ENCODE measurements around the gene DRC1. TPM values are rescaled to one million over a fixed set of nuclear protein-coding genes. Genes with fewer than 3 reads are reported as not detected.

DRC1 gene
- polyA plus RNA-seq, 1 of the 3 experiments (the other 2 are of a cell fraction) = 0.18 TPM

- CTCF ChIA-PET = interaction anchor here (1.0 to 1.3 kb wide), 3 partner anchors 14 to 290 kb away, joined by 3 to 4 read pairs (median 3); no protein-coding TSS in a partner anchor
- Histone ChIP-seq H3K36me3 (replicated peaks in 1 of 2; ENCODE audit: control insufficient read depth in 1 of 2, insufficient read depth in 2 of 2, low read length in 1 of 2) (no peaks in the 10 kb centered on the region), H3K9me3 (no peaks in the 10 kb centered on the region), H3K4me1 (ENCODE audit: control insufficient read depth in 1 of 2, insufficient read depth in 2 of 2, low read depth in 1 of 2, low read length in 1 of 2) (no peaks in the 10 kb centered on the region; a peak in 1 of 4 replicates), H3K4me3 (ENCODE audit: low read depth in 2 of 2, low read length in 1 of 2) (no peak overlapping the region), H4K20me1 (ENCODE audit: insufficient read depth) (no peaks in the 10 kb centered on the region), H3K27ac (ENCODE audit: low read depth in 2 of 2, low read length in 1 of 2) (no peak overlapping the region), H3K9me2 (no peaks in the 10 kb centered on the region), H3K9ac (no peak overlapping the region), H3K4me2 (no peak overlapping the region), H3K79me2 (ENCODE audit: insufficient read depth) (no peaks in the 10 kb centered on the region), H3K27me3 (ENCODE audit: insufficient read depth) (peaks cover 10% of the 10 kb centered on the region), H2AFZ (ENCODE audit: low read depth) (no peak overlapping the region), H3F3A (replicated peaks; ENCODE audit: insufficient read depth) (no peaks in the 10 kb centered on the region)
- TF ChIP-seq PBX3 (IDR thresholded peaks at IDR 0.05) (no peak), NRF1 (IDR thresholded peaks at IDR 0.05; ENCODE audit: low read depth, low read length) (no peak), FOSL2 (IDR thresholded peaks at IDR 0.05; ENCODE audit: borderline replicate concordance, low read depth) (no peak), TEAD4 (IDR thresholded peaks at IDR 0.05; ENCODE audit: borderline replicate concordance, insufficient read depth) (no peak), MAX (IDR thresholded peaks at IDR 0.05; ENCODE audit: low read depth) (no peak), FOXM1 (IDR thresholded peaks at IDR 0.05; ENCODE audit: low read depth) (no peak), EZH2phosphoT487 (IDR thresholded peaks at IDR 0.05; ENCODE audit: borderline replicate concordance, low read depth) (no peak), SMC3 (IDR thresholded peaks at IDR 0.05; ENCODE audit: low read depth, low read length) (no peak), SIN3A (IDR thresholded peaks at IDR 0.05; ENCODE audit: borderline replicate concordance, low read depth, low read length) (no peak), RXRA (IDR thresholded peaks at IDR 0.05; ENCODE audit: borderline replicate concordance, low read depth) (no peak), JUND (IDR thresholded peaks at IDR 0.05) (no peak), TAF1 (IDR thresholded peaks at IDR 0.05; ENCODE audit: borderline replicate concordance, low read depth, low read length) (no peak), TCF12 (IDR thresholded peaks at IDR 0.05) (no peak), RCOR1 (IDR thresholded peaks at IDR 0.05; ENCODE audit: low read length) (no peak), NFIC (IDR thresholded peaks at IDR 0.05; ENCODE audit: borderline replicate concordance) (no peak), ZBTB33 (IDR thresholded peaks at IDR 0.05; ENCODE audit: borderline replicate concordance, low read depth) (no peak), GATA2 (CRISPR knock-in tag; IDR thresholded peaks at IDR 0.05) (no peak), MXI1 (IDR thresholded peaks at IDR 0.05; ENCODE audit: low read depth, low read length) (no peak), FOXJ3 (CRISPR knock-in tag; IDR thresholded peaks at IDR 0.05) (no peak), POLR2AphosphoS5 (IDR thresholded peaks at IDR 0.05; ENCODE audit: low read depth, low read length) (no peak)
- 53% methylated on average over 11 of the region's 11 CpGs for WGBS (ENCODE audit: low lambda C conversion rate)
- no peak for DNase-seq
- POLR2A ChIA-PET = no interaction called here
Measured at GRCh38 chr2:26455037-26455669, 53.4 kb downstream of the DRC1 start.

All from SK-N-SH (cell line).